Smooth muscle cell (in vitro differentiated cells): ENCODE measurements around the gene CAMK2G. TPM values are rescaled to one million over a fixed set of nuclear protein-coding genes. Genes with fewer than 3 reads are reported as not detected.
A peak's percentile ranks its signal among the peaks of the same experiment; 100 is the strongest.

Source experiments
- DNase-seq: peaks from one replicate; lab custom pipeline; 2025; ENCODE audit not compliant: unreplicated experiment; lab: John Stamatoyannopoulos, UW
- H2AFZ ChIP-seq: fragments of 200-600 bp; sonication (generic); 2 replicates; pipeline ENCODE4 v1.6.0; 2016; ENCODE audit warnings: antibody characterized with exemption, low read depth, mild to moderate bottlenecking
- H3F3A ChIP-seq: fragments of 200-600 bp; sonication (generic); 2 replicates; pipeline ENCODE4 v1.6.0; 2017; ENCODE audit warnings: antibody characterized with exemption, low read depth
- H3K27ac ChIP-seq: fragments of 200-600 bp; sonication (generic); 2 replicates; pipeline ENCODE4 v1.5.1; 2016; ENCODE audit warnings: low read depth, mild to moderate bottlenecking
- H3K27me3 ChIP-seq: fragments of 200-600 bp; sonication (generic); 2 replicates; pipeline ENCODE4 v1.6.1; 2016; ENCODE audit warnings: low read depth, mild to moderate bottlenecking
- H3K36me3 ChIP-seq: fragments of 200-600 bp; sonication (generic); 2 replicates; pipeline ENCODE4 v1.5.1; 2016; ENCODE audit warnings: low read depth
- H3K4me1 ChIP-seq: fragments of 200-600 bp; sonication (generic); 2 replicates; pipeline ENCODE4 v1.5.1; 2016; ENCODE audit warnings: low read depth
- H3K4me2 ChIP-seq: fragments of 200-600 bp; sonication (generic); 2 replicates; pipeline ENCODE4 v1.6.0; 2016; ENCODE audit warnings: mild to moderate bottlenecking
- H3K4me3 ChIP-seq: fragments of 200-600 bp; sonication (generic); 2 replicates; pipeline ENCODE4 v1.5.1; 2016; ENCODE audit warnings: mild to moderate bottlenecking
- H3K79me2 ChIP-seq: fragments of 200-600 bp; sonication (generic); 2 replicates; pipeline ENCODE4 v1.6.0; 2016; ENCODE audit warnings: low read depth, mild to moderate bottlenecking
- H3K9ac ChIP-seq: fragments of 200-600 bp; sonication (generic); 2 replicates; pipeline ENCODE4 v1.6.0; 2016; ENCODE audit warnings: low read depth
- H3K9me3 ChIP-seq: fragments of 200-600 bp; sonication (generic); replicated peaks from 2 replicates; pipeline ENCODE4 v1.5.1; 2016; ENCODE audit warnings: low read depth
- H4K20me1 ChIP-seq: fragments of 200-600 bp; sonication (generic); 2 replicates; pipeline ENCODE4 v1.6.0; 2016; ENCODE audit warnings: low read depth
- WGBS: methylation state at CpG from one replicate; pipeline ENCODE4 v1.1.7; 2016; ENCODE audit warnings: low lambda C conversion rate; 5-methylcytosine and 5-hydroxymethylcytosine counted together
- polyA plus RNA-seq: library from polyadenylated mRNA; unstranded; fragments of >200 nt; fragmentation: Nextera tagmentation; extraction: Ambion mirVana; gene quantifications from 2 replicates; pipeline ENCODE4 v1.2.1, GENCODE V29; 2016
- total RNA-seq: library from RNA; depleted of rRNA; stranded (reverse); fragments of >200 nt; gene quantifications from 2 replicates; pipeline ENCODE4 v1.2.3, GENCODE V29; 2014
- TF ChIP-seq, protein P1 (sequence below): fragments of 200-600 bp; sonication (generic); IDR thresholded peaks from 2 replicates; pipeline ENCODE4 v1.5.1; 2017; ENCODE audit warnings: borderline replicate concordance, mild to moderate bottlenecking, antibody characterized with exemption; ENCODE audit not compliant: insufficient read depth, poor library complexity, severe bottlenecking

Gene CAMK2G
- total and polyA plus RNA-seq, 2 experiments from 2014 or later: 2.2 to 10.8 TPM

GRCh38 chr10:73905256-73906020, 31.1 kb upstream of the CAMK2G start:
- Histone ChIP-seq H3K79me2 (no peaks in the 10 kb centered on the region), H3K4me1 (peaks cover 22% of the 10 kb centered on the region), H3K4me2 (no peak overlapping the region), H3F3A (peaks cover 22% of the 10 kb centered on the region), H3K9ac (no peak overlapping the region), H4K20me1 (no peaks in the 10 kb centered on the region), H3K4me3 (no peak overlapping the region), H2AFZ (no peak overlapping the region), H3K9me3 (no peaks in the 10 kb centered on the region), H3K27me3 (no peaks in the 10 kb centered on the region), H3K27ac (peak overlapping the region; percentile 85), H3K36me3 (no peaks in the 10 kb centered on the region)
- TF ChIP-seq, protein P1, sequence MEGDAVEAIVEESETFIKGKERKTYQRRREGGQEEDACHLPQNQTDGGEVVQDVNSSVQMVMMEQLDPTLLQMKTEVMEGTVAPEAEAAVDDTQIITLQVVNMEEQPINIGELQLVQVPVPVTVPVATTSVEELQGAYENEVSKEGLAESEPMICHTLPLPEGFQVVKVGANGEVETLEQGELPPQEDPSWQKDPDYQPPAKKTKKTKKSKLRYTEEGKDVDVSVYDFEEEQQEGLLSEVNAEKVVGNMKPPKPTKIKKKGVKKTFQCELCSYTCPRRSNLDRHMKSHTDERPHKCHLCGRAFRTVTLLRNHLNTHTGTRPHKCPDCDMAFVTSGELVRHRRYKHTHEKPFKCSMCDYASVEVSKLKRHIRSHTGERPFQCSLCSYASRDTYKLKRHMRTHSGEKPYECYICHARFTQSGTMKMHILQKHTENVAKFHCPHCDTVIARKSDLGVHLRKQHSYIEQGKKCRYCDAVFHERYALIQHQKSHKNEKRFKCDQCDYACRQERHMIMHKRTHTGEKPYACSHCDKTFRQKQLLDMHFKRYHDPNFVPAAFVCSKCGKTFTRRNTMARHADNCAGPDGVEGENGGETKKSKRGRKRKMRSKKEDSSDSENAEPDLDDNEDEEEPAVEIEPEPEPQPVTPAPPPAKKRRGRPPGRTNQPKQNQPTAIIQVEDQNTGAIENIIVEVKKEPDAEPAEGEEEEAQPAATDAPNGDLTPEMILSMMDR: no peak
- WGBS: 88% methylated on average over 4 of the region's 4 CpGs
- DNase-seq: no peak

DNA sequence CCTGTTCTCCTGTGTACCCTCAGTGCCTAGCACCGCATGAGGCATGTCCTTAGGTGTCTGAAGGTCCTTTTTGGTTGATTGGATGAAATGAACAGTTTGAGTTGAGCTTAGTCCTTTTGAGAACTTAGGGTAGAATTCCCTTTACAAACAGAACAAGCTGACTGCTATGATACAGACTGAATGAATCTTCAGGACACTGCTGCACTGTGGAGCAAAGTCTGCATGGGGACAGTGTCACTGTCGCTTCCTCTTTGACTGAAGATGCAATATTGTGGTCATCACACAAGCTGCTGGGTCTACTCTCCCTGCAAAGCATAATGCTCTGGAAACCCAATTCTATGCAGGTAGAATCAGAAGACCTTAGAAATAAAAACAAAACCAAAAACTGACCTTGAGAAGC, 28.0 kb upstream of the CAMK2G start:
- H3K27ac ChIP-seq: no peak overlapping the region
- H4K20me1 ChIP-seq: no peaks in the 10 kb centered on the region
- no peaks in the 10 kb centered on the region for H3K27me3 ChIP-seq
- H2AFZ ChIP-seq: no peak overlapping the region
- WGBS: 90% methylated on average over 2 of the region's 2 CpGs
- H3F3A ChIP-seq: peaks cover 14% of the 10 kb centered on the region
- H3K4me1 ChIP-seq: peaks cover 21% of the 10 kb centered on the region
- H3K36me3 ChIP-seq: no peaks in the 10 kb centered on the region
- no peak overlapping the region for H3K4me2 ChIP-seq
- H3K9ac ChIP-seq: no peak overlapping the region
- H3K4me3 ChIP-seq: no peak overlapping the region
- H3K9me3 ChIP-seq: no peaks in the 10 kb centered on the region
- no peak for DNase-seq
- TF ChIP-seq, protein P1: no peak
- no peaks in the 10 kb centered on the region for H3K79me2 ChIP-seq

- TF ChIP-seq, protein P1: no peak
- H3K79me2 ChIP-seq: no peaks in the 10 kb centered on the region
- WGBS: 77% methylated on average over 6 of the region's 6 CpGs
- peaks cover 7% of the 10 kb centered on the region for H3F3A ChIP-seq
- H3K4me2 ChIP-seq: no peak overlapping the region
- no peak overlapping the region for H3K9ac ChIP-seq
- H3K9me3 ChIP-seq: no peaks in the 10 kb centered on the region
- H3K27ac ChIP-seq: no peak overlapping the region
- H3K4me1 ChIP-seq: peaks cover 11% of the 10 kb centered on the region
- H3K27me3 ChIP-seq: no peaks in the 10 kb centered on the region
- no peaks in the 10 kb centered on the region for H3K36me3 ChIP-seq
- no peak overlapping the region for H3K4me3 ChIP-seq
- DNase-seq: no peak
- H2AFZ ChIP-seq: no peak overlapping the region
- no peaks in the 10 kb centered on the region for H4K20me1 ChIP-seq
Measured at GRCh38 chr10:73901261-73901660, 26.9 kb upstream of the CAMK2G start.

DNA sequence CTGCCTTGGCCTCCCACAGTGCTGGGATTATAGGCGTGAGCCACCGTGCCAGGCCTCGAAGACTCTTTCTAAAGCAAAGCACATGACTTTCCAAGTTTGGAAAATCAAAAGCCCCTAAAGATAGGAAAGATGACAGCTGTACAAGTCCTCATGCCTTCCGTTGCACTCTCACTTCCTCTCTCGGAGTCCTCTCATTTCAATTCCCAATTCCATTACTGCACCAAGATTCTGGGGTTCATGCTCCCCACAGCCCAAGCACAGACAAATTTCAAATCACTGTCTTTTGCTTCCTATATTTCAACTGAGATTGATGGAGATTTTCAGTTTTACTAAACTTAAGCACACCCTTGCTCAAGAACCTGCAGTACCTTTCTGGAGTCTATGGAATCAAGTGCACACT, 25.7 kb upstream of the CAMK2G start:
- H2AFZ ChIP-seq: no peak overlapping the region
- DNase-seq: no peak
- no peaks in the 10 kb centered on the region for H3K36me3 ChIP-seq
- H3K4me1 ChIP-seq: peaks cover 6% of the 10 kb centered on the region
- peaks cover 7% of the 10 kb centered on the region for H3F3A ChIP-seq
- no peaks in the 10 kb centered on the region for H3K9me3 ChIP-seq
- H3K27ac ChIP-seq: peak overlapping the region; percentile 89
- TF ChIP-seq, protein P1: no peak
- 91% methylated on average over 5 of the region's 5 CpGs for WGBS
- no peaks in the 10 kb centered on the region for H4K20me1 ChIP-seq
- H3K27me3 ChIP-seq: no peaks in the 10 kb centered on the region
- H3K9ac ChIP-seq: no peak overlapping the region
- H3K4me3 ChIP-seq: no peak overlapping the region
- no peak overlapping the region for H3K4me2 ChIP-seq
- H3K79me2 ChIP-seq: no peaks in the 10 kb centered on the region
